Fibroblast of gingiva (primary cell): ENCODE measurements around the gene ZNF646.

ENCODE experiments used
- DNase-seq: peaks from one replicate; pipeline ENCODE4 v3.0.0-alpha.2; 2011; ENCODE audit warnings: low read depth

ZNF646 gene, protein sequence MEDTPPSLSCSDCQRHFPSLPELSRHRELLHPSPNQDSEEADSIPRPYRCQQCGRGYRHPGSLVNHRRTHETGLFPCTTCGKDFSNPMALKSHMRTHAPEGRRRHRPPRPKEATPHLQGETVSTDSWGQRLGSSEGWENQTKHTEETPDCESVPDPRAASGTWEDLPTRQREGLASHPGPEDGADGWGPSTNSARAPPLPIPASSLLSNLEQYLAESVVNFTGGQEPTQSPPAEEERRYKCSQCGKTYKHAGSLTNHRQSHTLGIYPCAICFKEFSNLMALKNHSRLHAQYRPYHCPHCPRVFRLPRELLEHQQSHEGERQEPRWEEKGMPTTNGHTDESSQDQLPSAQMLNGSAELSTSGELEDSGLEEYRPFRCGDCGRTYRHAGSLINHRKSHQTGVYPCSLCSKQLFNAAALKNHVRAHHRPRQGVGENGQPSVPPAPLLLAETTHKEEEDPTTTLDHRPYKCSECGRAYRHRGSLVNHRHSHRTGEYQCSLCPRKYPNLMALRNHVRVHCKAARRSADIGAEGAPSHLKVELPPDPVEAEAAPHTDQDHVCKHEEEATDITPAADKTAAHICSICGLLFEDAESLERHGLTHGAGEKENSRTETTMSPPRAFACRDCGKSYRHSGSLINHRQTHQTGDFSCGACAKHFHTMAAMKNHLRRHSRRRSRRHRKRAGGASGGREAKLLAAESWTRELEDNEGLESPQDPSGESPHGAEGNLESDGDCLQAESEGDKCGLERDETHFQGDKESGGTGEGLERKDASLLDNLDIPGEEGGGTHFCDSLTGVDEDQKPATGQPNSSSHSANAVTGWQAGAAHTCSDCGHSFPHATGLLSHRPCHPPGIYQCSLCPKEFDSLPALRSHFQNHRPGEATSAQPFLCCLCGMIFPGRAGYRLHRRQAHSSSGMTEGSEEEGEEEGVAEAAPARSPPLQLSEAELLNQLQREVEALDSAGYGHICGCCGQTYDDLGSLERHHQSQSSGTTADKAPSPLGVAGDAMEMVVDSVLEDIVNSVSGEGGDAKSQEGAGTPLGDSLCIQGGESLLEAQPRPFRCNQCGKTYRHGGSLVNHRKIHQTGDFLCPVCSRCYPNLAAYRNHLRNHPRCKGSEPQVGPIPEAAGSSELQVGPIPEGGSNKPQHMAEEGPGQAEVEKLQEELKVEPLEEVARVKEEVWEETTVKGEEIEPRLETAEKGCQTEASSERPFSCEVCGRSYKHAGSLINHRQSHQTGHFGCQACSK (N-terminal part only)

GRCh38 chr16:31073970-31074813 lies at the start of gene ZNF646, which contains the start of gene ZNF668:
ZNF646 (plus strand) TSS chr16:31074422; CDS start chr16:31076325, 1,903 bp downstream.
ZNF668 (minus strand) TSS chr16:31074240; CDS start chr16:31064459, 9,781 bp downstream.
- peak; percentile 99 for DNase-seq

DNA sequence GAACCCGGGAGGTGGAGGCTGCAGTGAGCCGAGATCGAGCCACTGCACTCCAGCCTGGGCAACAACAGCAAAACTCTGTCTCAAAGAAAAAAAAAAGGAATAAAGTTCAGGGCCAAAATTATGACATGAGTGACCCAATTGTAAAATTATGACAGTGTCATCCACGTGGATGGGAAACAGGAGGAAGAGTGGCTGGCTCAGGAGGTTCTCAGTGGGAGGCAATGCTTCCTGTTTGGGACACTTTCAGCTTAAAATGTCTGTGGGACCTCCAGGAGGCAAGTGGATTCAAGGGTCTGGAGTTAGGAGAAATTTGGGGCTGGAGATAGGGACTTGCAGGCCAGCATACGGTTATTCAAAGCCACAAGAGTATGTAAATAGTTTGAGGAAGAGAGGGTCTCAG lies 48.9 kb upstream of the ZNF646 start:
- DNase-seq = no peak

DNA sequence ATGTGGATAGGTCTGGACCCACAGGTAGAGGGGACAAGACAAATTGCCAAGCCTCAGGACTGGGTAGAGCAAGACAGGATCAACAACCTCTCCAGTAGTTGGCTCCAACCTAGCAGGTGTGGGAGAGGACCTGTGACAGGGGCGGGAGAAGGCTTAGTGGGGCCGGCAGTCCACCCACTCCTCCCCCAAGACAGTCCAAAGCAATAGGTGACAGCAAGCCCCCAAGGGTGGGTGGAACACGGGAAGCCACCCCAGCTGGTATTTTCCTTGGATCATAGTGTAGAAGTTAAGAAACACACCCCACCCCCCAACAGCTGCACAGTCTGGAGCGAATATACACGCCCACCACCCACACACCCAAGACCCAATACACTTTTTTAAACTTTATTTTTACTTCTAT lies 45.0 kb upstream of the ZNF646 start:
- DNase-seq = no peak

- no peak for DNase-seq
Measured at GRCh38 chr16:31031276-31031675, 42.9 kb upstream of the ZNF646 start.

- DNase-seq = peak; percentile 97
Measured at GRCh38 chr16:31032736-31033708, 41.2 kb upstream of the ZNF646 start, which contains the start of gene STX4. STX4 (plus strand) TSS chr16:31033558; CDS start chr16:31033806, 248 bp downstream.

GRCh38 chr16:31033709-31034492 lies 40.3 kb upstream of the ZNF646 start:
- peak; percentile 66 for DNase-seq

DNA sequence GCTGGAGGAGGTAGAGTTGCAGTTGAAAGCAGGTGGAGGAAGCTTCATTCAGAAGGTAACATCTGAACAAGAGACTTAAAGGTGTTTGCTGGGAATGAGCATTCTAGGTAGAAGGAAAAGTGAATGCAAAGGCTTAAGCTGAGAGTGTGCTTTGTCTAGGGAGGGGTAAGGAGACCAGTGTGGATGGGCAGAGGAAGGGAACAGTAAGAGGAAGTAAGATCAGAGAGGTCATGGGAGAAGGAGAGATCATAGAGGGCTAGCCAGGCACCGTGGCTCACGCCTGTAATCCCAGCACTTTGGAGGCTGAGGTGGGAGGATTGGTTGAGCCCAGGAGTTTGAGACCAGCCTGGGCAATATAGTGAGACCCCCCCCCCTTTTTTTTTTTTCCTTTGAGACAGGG lies 37.5 kb upstream of the ZNF646 start:
- DNase-seq = no peak

DNA sequence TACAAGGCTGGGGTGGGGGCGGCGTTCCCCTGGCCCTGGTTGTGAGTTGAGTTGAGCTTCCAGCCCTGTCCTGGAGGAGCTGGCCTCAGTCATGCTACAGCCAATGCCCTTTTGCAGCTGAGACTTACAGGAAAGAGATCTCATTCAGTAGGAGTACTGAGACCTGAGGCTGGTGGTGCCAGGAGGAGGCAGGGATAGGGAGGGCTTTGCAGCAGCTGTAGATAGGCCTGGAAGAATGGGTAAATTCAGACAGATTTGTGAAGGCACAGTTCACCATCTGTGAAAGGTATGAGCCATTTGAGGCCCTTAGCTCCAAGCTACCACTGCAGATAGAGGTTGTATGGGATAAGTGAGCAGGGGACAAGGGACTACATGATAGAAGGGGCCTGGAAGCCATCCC lies 35.2 kb upstream of the ZNF646 start:
- no peak for DNase-seq

GRCh38 chr16:31042866-31043265 lies 31.4 kb upstream of the ZNF646 start:
- no peak for DNase-seq

- DNase-seq = peak; percentile 13
Measured at GRCh38 chr16:31043352-31043751, 30.9 kb upstream of the ZNF646 start.

GRCh38 chr16:31043898-31044481 lies 30.2 kb upstream of the ZNF646 start:
- DNase-seq = no peak

DNA sequence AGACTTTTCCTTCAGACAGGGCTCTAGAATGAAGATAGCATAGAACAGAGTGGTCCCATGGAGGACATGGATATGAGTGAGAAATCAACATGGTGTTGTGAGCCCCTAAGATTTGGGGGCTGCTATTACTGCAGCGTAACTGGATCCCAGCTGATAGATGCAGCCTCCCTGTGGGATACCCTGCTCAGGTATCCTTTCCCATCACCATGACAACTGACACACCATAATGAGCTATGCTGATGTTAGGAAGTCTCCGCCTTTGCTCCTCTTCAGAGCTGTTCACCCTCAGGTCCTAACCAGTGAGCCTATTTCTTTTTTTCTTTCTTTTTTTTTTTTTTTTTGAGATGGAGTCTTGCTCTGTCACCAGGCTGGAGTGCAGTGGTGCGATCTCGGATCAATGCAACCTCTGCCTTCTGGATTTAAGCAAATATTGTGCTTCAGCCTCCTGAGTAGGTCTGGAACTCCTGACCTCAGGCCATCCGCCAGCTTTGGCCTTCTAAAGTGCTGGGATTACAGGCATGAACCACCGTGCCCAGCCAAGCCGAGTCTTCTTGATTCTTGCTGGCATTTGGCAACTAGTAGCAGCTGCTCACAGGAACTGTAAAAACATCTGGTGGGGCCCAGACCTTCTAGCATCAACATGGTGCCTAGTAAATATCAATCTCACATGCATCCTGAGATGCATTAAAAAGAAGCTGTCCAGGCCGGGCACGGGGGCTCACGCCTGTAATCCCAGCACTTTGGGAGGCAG lies 23.8 kb upstream of the ZNF646 start:
- peak; percentile 67 for DNase-seq

- peak; percentile 88 for DNase-seq
Measured at GRCh38 chr16:31052114-31052513, 22.1 kb upstream of the ZNF646 start.

- no peak for DNase-seq
Measured at GRCh38 chr16:31055613-31056012, 18.6 kb upstream of the ZNF646 start.

DNA sequence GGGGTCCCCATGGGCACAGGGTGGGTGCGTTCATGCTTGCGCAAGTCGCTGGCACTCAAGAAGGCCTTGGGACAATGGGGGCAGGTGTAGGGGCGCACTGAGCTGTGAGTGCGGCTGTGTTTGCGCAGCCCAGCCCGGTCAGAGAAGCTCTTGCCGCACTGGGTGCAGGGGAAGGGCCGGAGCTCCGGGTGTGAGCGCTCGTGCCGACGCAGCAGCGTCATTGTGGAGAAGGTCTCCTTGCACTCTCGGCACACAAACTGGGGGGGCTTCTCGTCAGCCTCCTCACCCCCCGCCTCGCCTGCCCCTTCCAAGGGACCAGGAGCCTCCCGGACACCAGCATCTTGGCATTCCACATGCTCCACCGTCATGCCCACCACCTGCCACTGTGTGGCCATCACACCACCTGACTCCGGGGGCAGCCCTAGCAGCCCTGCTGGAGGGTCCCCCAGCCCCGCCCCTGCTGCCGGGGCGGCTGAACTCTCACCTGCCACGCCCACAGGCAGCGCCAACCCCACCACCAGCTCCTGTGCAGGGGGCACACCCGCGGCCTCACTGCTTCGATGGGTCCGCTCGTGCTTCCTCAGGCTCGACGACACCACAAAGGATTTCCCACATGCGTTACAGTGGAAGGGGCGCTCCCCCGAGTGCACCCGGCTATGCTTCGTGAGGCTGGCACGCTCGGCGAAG lies 13.0 kb upstream of the ZNF646 start:
- no peak for DNase-seq

GRCh38 chr16:31061813-31062440 lies 12.3 kb upstream of the ZNF646 start:
- DNase-seq = no peak

DNA sequence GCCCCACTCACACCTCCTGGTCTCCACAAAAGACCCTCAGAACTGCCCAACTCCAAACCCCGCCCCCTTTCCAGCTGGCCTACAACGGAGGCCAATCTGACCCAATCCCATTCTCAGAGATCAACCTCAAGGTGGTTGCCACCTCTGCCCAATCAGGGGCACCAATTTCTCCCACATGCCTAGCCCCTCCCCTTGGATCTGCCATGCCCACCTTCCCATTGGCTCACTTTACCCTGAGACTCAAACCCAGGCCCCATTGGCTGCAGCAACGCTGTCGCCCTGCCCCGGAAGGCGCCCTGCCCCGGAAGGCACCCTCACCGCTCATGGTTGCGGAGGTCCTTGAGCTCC lies 10.8 kb upstream of the ZNF646 start:
- no peak for DNase-seq
